AG20443 (cell line): ENCODE data around the gene BHLHE40.

ENCODE experiments used
- DNase-seq: peaks from one replicate; pipeline ENCODE4 v3.0.0; 2012; ENCODE audit warnings: low spot score, mixed read lengths

BHLHE40 gene

GRCh38 chr3:5001135-5001534, 21.9 kb downstream of the BHLHE40 start:
- no peak for DNase-seq

GRCh38 chr3:5001805-5002173, 22.6 kb downstream of the BHLHE40 start:
- no peak for DNase-seq

DNA sequence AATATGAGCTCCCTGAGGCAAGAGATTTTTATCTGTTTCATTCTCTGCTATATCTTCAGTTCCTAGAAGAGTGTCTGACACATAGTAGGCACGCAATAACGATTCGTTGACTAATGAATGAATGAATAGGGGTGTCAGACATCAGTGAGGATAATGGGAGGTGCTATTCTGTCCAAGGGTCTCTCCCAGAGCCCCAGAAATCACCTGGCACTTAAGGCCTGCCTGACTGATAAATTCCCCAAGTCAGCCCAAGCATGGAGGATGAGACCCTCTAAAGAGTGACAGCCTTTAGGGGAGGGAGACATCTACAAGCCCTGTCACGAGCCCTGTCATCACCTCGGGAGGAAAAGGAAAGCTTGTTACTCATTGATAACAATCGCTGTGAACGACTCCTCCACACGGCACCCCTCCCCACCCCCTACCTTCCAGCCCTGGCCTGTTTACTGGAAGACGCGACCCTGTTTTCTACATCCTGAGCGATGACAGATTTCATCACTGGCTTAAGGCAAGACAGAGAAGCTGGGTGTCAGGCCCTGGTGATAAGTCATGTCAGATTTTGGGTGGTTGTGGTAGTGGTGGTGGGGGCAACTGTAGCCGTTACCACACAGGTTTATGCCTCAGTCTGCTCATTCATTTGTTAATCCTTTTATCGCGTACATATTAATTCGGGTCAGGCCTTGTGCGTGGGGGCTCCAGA, 23.1 kb downstream of the BHLHE40 start:
- DNase-seq: no peak

DNA sequence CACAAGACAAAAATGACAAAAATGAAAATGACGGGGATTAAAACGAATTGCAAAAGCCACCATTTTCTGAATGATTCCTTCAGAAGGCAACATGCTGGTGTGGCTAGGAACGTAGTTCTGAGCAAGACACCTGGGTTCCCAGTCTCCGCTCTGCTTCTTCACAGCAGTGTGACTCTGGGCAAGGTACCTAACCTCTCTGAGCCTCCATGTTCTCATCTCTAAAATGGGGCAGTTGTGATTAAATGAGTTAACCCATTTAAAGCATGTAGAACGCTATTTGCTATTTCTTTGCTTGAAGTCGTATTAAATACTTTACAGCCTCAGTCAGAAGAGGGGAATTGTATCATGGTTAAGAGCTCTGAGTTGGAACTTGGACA, 23.6 kb downstream of the BHLHE40 start:
- no peak for DNase-seq

- no peak for DNase-seq
These were observed 25.3 kb downstream of the BHLHE40 start for GRCh38 chr3:5004319-5005152.

DNA sequence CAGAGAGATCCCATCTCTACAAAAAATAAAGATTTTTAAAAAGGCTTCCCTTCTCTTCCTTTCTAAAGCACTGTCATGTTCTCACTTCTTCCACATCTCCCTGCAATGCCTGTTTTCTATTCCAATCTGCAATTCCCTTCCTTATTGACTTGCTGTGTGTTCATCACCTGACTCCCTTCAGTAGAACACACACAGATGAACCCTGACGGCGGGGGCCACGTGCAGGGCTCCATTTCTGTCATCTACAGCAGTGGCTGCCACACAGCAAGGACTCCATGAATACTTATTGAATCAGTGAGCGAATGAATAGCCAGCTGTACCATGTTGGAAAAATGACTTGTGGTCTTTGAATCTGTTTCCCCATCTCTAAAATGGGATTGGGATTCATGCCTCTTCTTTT, 26.1 kb downstream of the BHLHE40 start:
- DNase-seq: no peak

- peak; percentile 58 for DNase-seq
These were observed 27.5 kb downstream of the BHLHE40 start for GRCh38 chr3:5006755-5007202.

- DNase-seq: no peak
These were observed 28.6 kb downstream of the BHLHE40 start for GRCh38 chr3:5007873-5008272.

DNA sequence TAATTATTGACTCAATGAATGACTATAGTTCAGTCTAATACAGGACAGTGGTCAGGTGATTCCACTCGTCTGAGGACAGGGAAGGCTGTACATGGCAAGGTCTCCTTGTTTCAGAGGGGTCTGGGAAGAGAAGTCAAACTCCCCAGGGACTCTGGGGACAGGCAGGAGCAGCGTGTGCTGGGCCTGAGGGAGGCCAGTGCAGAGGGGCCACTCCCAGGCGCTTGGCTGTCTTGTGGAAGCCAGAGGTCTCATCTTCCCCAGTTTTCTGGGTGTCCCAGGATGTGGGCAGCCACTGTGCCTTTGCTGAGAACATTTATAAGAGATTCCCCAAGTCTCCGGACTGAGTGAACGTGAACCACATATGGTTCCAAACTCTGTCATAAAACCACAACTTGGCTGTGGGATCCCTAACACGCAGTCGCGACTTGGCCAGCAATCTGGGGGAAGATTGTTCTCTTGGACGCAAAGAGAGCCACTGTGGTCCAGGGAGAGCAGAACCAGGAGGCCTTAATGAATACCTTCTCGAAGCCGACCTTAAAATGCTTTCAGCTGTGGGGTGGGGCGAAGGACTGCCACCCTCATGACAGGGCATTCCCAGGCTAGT, 30.4 kb downstream of the BHLHE40 start:
- DNase-seq: peak; percentile 59

DNA sequence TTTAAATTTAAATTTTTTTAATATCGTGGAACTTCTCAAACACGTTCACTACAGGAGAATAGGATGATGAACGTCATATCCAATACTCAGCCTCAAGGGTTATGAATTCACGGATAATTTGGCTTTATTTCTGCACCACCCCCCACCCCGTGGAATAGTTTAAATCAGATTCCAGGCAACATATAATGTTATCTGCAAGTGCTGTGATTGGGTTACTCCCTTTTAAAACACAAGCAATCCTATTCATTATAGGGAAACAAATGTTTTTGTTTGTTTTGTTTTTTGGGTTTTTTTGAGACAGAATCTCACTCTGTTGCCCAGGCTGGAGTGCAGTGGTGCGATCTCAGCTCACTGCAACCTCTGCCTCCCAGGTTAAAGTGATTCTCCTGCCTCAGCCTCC, 30.9 kb downstream of the BHLHE40 start:
- no peak for DNase-seq

DNA sequence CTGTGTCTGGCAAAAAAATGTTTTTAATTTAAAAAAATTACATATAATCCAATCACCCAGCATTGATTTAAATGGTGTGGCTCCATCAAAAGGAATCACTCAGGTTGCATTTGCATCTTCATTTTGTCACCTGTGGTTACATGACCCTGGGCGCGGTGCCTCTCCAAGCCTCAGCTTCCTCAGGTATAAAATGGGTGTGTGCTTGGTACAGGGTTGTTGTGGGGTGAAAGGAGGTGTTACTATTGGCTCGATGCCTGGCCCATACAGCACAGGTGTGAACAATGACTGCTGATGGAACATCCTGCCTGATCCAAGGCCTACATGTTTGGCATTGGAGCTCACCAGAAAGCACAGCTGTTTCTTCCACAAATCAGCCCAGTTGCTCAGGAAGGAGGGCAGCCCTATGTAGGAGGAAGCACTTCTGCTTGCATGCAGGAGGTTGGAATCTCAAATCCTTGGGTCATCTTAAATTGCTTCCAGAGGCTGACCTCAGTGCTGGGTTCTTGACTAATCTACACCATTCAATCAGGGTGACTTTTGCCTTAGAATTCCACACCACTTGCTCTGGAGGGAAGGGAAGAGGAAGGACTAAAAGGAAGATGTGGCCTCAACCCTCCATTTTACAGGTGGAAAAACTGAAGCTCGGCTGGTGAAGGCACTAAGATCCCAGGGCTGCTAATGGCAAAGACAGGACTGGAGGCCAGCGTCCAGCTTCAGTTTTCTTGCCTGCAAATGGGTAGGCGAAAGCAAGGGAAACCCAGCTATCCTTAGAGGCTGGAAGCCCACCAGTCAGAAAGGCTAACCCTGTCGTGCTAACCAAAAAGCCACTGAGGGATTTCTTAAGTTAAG, 31.7 kb downstream of the BHLHE40 start:
- DNase-seq: peak; percentile 34

- no peak for DNase-seq
These were observed 32.5 kb downstream of the BHLHE40 start for GRCh38 chr3:5011555-5012256.

- no peak for DNase-seq
These were observed 33.1 kb downstream of the BHLHE40 start for GRCh38 chr3:5012367-5012766.

DNA sequence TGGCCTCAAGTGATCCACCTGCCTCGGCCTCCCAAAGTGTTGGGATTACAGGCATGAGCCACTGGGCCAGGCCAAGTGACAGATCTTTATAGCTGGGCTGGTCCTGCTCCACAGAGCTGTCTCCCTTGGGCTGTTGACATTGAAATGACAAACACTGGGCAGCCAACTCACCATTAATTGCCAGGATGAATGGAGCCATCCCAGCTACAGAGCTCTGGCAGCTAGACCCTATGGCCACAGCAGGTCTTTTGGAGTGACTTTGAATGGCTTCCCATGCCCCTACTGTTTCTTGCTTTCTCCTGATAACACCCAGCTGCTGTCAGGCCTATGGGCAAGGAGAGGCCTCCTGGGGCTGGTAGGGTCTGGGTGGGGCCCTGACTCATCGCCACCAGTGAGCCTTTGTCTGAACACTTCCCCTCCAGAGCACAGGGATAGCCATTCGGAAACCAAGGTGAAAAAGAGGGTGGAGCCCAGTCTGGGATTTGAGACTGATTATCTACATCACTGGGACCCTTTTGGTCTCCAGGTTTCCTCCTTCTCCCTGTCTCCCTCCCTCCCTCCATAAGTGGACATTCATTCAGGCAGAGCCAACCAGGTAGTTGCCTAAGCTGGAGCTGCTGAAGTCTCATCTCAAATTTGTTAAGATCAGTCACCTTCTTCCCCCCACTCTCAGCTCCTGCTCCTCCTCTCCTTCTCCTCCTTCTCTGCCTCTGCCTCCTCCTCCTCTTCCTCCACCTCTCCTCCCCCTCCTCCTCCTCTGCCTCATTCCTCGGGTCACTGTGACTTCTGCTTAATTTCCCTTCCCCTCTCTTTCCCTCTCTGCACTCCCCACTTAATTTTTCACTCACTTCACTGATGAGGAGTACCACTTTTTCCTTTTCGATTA, 34.0 kb downstream of the BHLHE40 start:
- no peak for DNase-seq

GRCh38 chr3:5014391-5014790, 35.2 kb downstream of the BHLHE40 start:
- no peak for DNase-seq

DNA sequence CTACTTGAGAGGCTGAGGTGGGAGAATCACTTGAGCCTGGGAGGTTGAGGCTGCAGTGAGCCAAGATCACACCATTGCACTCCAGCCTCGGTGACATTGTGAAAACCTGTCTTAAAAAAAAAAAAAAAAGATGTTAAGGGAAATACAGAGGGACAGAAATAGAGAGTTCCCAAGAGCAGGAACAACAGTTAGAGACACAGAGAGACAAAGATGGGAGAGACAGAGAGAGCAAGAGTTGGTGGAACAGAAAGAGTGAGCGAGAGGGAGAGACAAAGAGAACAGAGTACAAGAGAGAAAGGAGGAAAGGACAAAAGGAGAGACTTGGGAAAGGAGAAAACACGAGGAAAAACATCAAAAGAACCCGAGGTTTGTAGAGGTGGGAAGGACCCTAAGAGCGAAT, 35.8 kb downstream of the BHLHE40 start:
- no peak for DNase-seq

- DNase-seq: peak; percentile 34
These were observed 37.2 kb downstream of the BHLHE40 start for GRCh38 chr3:5016211-5017161.

DNA sequence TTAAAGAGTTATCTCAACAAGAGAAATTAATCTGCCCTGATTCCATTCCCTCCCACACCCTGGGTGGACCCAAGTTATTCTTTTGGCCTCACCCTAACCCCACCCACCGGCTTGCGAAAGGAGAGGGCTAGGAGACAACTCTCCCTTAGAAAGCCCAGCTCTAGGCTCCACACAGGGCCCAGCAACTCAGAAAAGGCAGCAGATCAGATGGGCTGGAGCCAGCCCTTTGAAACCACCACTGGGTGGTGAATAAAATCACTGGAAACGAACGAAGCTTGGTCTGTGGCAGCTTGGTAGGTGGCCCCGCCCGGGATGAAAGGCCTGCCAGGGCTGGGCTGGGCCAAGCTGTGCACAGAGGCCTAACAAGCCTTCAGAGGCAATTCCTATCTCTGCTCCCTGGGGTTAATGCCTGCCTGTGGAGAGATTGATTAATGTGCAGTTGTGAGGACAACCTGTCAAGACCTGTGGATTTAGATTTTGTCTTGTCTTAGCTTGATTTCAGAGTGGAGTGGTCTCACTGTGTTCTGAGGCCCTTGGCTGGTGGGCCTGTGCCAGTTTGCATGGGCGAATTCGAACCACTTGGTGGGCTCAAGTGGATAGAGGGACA, 38.8 kb downstream of the BHLHE40 start:
- peak; percentile 77 for DNase-seq
